Natural killer cell (primary cell): Measurements from ENCODE around the gene FEN1. TPM values are rescaled to one million over a fixed set of nuclear protein-coding genes. Genes with fewer than 3 reads are reported as not detected.

ENCODE experiments used
- ATAC-seq, 3 donors: fragments of 150-1000 bp in 2 of 3; fragments of 200-7000 bp in 1 of 3; cut with Tn5 transposase; 1 replicate in 1 of 3; 2 replicates in 2 of 3; pipeline ENCODE4 v1.10.0; 2021; ENCODE audit warnings: mild to moderate bottlenecking in 2 of 3, moderate library complexity in 2 of 3
- DNase-seq, 2 donors: peaks; one replicate each; pipeline versions ENCODE4 v3.0.0 to v3.0.0-alpha.2; 2013 to 2021; ENCODE audit warnings: mixed read lengths in 1 of 2
- H3K27ac ChIP-seq: one replicate; pipeline ENCODE4 v1.5.1; 2013; ENCODE audit warnings: mild to moderate bottlenecking, low read length
- H3K27me3 ChIP-seq: one replicate; pipeline ENCODE4 v1.6.1; 2013; ENCODE audit warnings: low read length; ENCODE audit not compliant: control insufficient read depth, insufficient read depth
- H3K36me3 ChIP-seq: one replicate; pipeline ENCODE4 v1.6.1; 2013; ENCODE audit warnings: low read length; ENCODE audit not compliant: control insufficient read depth, insufficient read depth
- H3K4me1 ChIP-seq: one replicate; pipeline ENCODE4 v1.6.1; 2013; ENCODE audit warnings: low read length; ENCODE audit not compliant: control insufficient read depth, insufficient read depth
- H3K4me3 ChIP-seq: one replicate; pipeline ENCODE4 v1.5.1; 2013; ENCODE audit warnings: low read length
- H3K9me3 ChIP-seq: one replicate; pipeline ENCODE4 v1.6.1; 2013; ENCODE audit warnings: low read length; ENCODE audit not compliant: control insufficient read depth, insufficient read depth
- H3K27ac Mint-ChIP-seq, 2 donors: one replicate each; pipeline ENCODE4 v1.8.0; 2022; ENCODE audit warnings: mild to moderate bottlenecking in 2 of 2, mixed read lengths in 2 of 2, moderate library complexity in 1 of 2
- H3K27me3 Mint-ChIP-seq, 2 donors: one replicate each; pipeline ENCODE4 v1.8.0; 2022; ENCODE audit warnings: low read depth in 2 of 2, mixed read lengths in 2 of 2
- H3K36me3 Mint-ChIP-seq: one replicate; pipeline ENCODE4 v1.8.0; 2022; ENCODE audit warnings: mixed read lengths
- H3K4me1 Mint-ChIP-seq, 2 donors: one replicate each; pipeline ENCODE4 v1.8.0; 2022; ENCODE audit warnings: mixed read lengths in 2 of 2
- H3K4me3 Mint-ChIP-seq: one replicate; pipeline ENCODE4 v1.8.0; 2022; ENCODE audit warnings: mild to moderate bottlenecking, moderate library complexity, mixed read lengths
- H3K9me3 Mint-ChIP-seq, 2 donors: one replicate each; pipeline ENCODE4 v1.8.0; 2022; ENCODE audit warnings: mixed read lengths in 2 of 2
- CTCF ChIP-seq: fragments of 200-600 bp; IDR thresholded peaks from one replicate; pipeline ENCODE4 v1.8.0; 2022; ENCODE audit warnings: antibody characterized with exemption
- WGBS: methylation state at CpG from one replicate; pipeline ENCODE4 v1.1.7; 2013; ENCODE audit warnings: missing lambda C conversion rate; ENCODE audit not compliant: insufficient coverage; 5-methylcytosine and 5-hydroxymethylcytosine counted together
- intact Hi-C: fragments of 100-400 bp; cut with micrococcal nuclease; formaldehyde crosslinking; loops from one replicate; pipeline ENCODE4 v1.14.2; 2022
- total RNA-seq, 4 donors: library from RNA; stranded (reverse); fragments of 120-200 nt in 1 of 4; gene quantifications; one replicate each; pipeline versions ENCODE4 v1.2.3 to v1.2.4, GENCODE V29; 2013 to 2022

Gene FEN1
- total RNA-seq, 3 donors from 2014 or later (not counting 1 experiment from before 2014, with no cell fraction given), result 14.2 to 17.8 (median 17.5) TPM

GRCh38 chr11:61760946-61761345 is 31.8 kb upstream of the FEN1 start:
- peaks cover 10% of the 10 kb centered on the region for H3K4me1 ChIP-seq
- TF ChIP-seq CTCF, result no peak
- Mint-ChIP-seq H3K4me1 (peaks cover 5 to 13% of the 10 kb centered on the region in 2 donors), H3K27me3 (peaks cover 0 to 3% of the 10 kb centered on the region in 2 donors), H3K4me3 (no peak overlapping the region), H3K27ac (no peak overlapping the region), H3K36me3 (no peaks in the 10 kb centered on the region), H3K9me3 (no peaks in the 10 kb centered on the region)
- no peak for DNase-seq
- H3K27ac ChIP-seq, result no peak overlapping the region
- no peak overlapping the region for H3K4me3 ChIP-seq
- no peak for ATAC-seq
- H3K9me3 ChIP-seq, result no peaks in the 10 kb centered on the region
- H3K36me3 ChIP-seq, result no peaks in the 10 kb centered on the region
- intact Hi-C loops, result no loop called here
- 85% methylated on average over 13 of the region's 13 CpGs for WGBS
- no peaks in the 10 kb centered on the region for H3K27me3 ChIP-seq

DNA sequence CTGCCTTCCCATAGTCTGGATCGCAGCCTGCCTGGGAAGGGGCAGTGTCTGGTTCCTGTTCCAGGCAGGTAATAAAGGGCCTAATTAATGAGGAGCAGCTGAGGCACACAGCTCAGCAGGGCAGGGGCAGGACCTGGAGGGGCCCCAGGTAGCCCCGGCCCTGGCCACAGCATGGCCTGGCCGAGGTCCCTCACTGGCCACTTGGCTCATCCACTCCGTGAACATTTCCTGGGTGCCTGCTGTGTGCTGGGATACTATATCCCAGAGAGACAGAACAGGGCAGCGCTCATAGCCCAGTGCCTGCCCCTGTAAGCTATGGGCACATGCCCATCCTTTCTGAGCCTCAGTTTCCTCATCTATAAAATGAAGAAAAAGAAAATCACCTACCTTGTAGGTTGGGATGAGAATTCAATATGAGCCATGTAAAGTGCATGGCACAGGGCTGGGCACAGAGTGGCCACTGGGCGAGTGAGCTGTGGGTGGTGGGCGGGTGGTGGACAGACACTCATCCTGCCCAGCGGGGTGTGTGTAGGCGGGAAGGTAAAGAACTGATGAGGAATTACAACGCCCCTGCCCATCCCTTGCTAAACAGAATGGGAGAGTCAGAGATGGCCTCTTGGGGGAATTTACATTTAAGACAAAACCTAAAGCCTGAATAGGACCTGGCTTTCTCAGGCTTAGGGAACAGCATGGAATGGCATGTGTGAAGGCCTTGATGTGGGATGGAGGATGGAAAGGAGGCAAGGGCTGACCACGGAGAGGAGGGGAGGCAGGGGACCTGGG is 31.1 kb upstream of the FEN1 start:
- no peak overlapping the region for H3K27ac Mint-ChIP-seq
- no peak overlapping the region for H3K27ac ChIP-seq
- H3K36me3 ChIP-seq, result no peaks in the 10 kb centered on the region
- H3K4me3 ChIP-seq, result no peak overlapping the region
- peaks cover 0 to 3% of the 10 kb centered on the region in 2 donors for H3K27me3 Mint-ChIP-seq
- no peak for DNase-seq
- H3K36me3 Mint-ChIP-seq, result no peaks in the 10 kb centered on the region
- H3K9me3 ChIP-seq, result no peaks in the 10 kb centered on the region
- no peaks in the 10 kb centered on the region for H3K9me3 Mint-ChIP-seq
- TF ChIP-seq CTCF, result no peak
- intact Hi-C loops, result no loop called here
- no peak overlapping the region for H3K4me3 Mint-ChIP-seq
- peaks cover 3% of the 10 kb centered on the region for H3K4me1 ChIP-seq
- H3K4me1 Mint-ChIP-seq, result peaks cover 0 to 6% of the 10 kb centered on the region in 2 donors
- WGBS, result 86% methylated on average over 11 of the region's 11 CpGs
- H3K27me3 ChIP-seq, result no peaks in the 10 kb centered on the region
- no peak for ATAC-seq

DNA sequence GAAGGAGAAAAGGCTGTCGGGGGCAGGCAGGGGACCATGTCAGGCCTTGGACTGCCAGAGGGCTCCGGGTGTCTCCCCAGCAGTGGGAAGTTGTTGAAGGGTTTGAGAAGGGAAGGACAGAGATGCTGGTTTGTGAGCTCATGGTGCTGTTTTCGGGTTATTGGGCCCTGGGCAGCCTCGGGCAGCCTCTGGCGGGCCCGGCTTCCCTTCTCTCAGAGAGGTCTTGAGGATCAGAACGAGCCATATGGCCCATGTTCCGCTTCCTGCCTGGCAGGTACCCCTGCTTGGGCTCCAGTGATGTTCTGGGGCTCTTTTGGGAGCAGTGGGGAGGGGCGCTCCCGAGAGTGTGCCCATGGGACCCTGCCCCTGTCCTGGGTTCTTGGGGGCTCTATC is 30.5 kb upstream of the FEN1 start:
- H3K27me3 Mint-ChIP-seq, result peaks cover 0 to 3% of the 10 kb centered on the region in 2 donors
- H3K4me3 Mint-ChIP-seq, result no peak overlapping the region
- ATAC-seq, result no peak
- peaks cover 0 to 5% of the 10 kb centered on the region in 2 donors for H3K4me1 Mint-ChIP-seq
- H3K9me3 ChIP-seq, result no peaks in the 10 kb centered on the region
- H3K27me3 ChIP-seq, result no peaks in the 10 kb centered on the region
- intact Hi-C loops, result no loop called here
- no peak for TF ChIP-seq CTCF
- H3K27ac ChIP-seq, result no peak overlapping the region
- H3K27ac Mint-ChIP-seq, result no peak overlapping the region
- no peaks in the 10 kb centered on the region for H3K36me3 Mint-ChIP-seq
- no peak overlapping the region for H3K4me3 ChIP-seq
- H3K9me3 Mint-ChIP-seq, result no peaks in the 10 kb centered on the region
- no peaks in the 10 kb centered on the region for H3K36me3 ChIP-seq
- no peak for DNase-seq
- WGBS, result 75% methylated on average over 10 of the region's 10 CpGs
- H3K4me1 ChIP-seq, result no peaks in the 10 kb centered on the region

- Mint-ChIP-seq H3K4me1 (peaks cover 0 to 5% of the 10 kb centered on the region in 2 donors), H3K9me3 (no peaks in the 10 kb centered on the region), H3K27ac (no peak overlapping the region), H3K27me3 (peaks cover 0 to 3% of the 10 kb centered on the region in 2 donors), H3K4me3 (no peak overlapping the region), H3K36me3 (no peaks in the 10 kb centered on the region)
- intact Hi-C loops, result no loop called here
- WGBS, result 64% methylated on average over 15 of the region's 15 CpGs
- no peak for ATAC-seq
- Histone ChIP-seq H3K36me3 (no peaks in the 10 kb centered on the region), H3K9me3 (no peaks in the 10 kb centered on the region), H3K27ac (no peak overlapping the region), H3K4me3 (no peak overlapping the region), H3K4me1 (no peaks in the 10 kb centered on the region), H3K27me3 (no peaks in the 10 kb centered on the region)
- DNase-seq, result no peak
- TF ChIP-seq CTCF, result no peak
Measured at GRCh38 chr11:61762798-61763197, 29.9 kb upstream of the FEN1 start.
